DMS 273 (cell line): ENCODE measurements around the gene CDO1.
"Not testable (repeated sequence)": the region's sequence is repeated elsewhere in the genome, so short reads cannot be mapped to it uniquely, and the experiment has no call there.

Experiments used
- DNase-seq: peaks from one replicate; lab custom pipeline; 2025; ENCODE audit not compliant: unreplicated experiment; lab: John Stamatoyannopoulos, UW

CDO1 gene

DNA sequence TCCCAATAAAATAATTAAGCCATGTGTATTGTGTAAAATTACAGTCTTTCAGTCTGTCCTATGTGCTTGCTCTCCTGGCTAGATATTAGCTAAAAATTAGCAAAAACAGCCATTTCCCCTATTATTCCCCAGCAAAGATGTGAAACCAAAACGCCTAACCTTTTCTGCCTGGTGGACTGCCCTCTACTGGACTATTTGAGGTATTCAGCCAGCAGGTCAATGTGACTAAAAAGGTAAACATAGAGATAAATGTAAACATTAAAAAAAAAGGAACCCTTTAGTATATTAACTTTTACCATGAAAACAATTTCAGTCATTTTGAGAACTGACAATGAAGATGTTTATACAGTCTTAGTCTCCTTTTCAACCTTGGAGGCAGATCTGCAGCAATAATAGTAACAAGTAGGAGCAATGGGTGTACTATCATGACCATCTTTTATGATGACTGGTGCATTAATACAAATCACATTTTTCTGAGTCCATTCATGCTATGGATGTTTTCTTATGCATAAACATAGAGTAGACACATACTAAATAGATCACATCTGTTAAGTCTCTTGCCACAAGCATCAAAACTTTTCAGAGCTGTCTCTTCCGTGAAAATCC lies 14.8 kb upstream of the CDO1 start:
- DNase-seq, result peak; percentile 55

DNA sequence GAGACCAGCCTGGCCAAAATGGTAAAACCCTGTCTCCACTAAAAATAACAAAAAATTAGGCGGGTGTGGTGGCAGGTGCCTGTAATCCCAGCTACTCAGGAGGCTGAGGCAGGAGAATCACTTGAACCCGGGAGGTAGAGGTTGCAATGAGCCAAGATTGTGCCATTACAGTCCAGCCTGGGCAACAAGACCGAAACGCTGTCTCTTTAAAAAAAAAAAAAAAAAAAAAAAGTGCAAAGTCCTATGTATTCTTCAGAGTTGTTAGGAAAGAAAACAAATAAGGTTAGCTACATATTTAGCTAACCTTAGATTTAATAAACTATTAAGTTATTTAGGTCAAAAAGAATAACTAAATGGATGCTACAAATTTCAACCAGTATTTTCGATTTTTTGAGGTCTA lies 13.5 kb upstream of the CDO1 start:
- DNase-seq, result no peak

DNA sequence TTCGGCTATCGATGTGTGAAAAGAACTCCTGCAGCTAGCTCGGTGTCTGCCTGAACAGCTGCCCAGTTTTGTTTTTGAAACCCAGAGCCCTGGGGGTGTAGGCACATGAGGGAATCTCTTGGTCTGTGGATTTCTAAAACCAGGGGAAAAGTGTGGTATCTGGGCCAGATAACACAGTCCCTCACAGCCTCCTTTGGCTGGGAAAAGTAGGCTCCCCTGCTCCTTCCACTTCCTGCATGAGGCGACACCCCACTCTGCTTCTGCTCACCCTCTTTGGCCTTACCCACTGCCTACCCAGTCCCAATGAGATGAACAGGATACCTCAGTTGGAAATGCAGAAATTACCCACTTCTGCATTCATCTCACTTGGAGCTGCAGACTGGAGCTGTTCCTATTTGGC lies 9.5 kb upstream of the CDO1 start:
- DNase-seq, result no peak

DNA sequence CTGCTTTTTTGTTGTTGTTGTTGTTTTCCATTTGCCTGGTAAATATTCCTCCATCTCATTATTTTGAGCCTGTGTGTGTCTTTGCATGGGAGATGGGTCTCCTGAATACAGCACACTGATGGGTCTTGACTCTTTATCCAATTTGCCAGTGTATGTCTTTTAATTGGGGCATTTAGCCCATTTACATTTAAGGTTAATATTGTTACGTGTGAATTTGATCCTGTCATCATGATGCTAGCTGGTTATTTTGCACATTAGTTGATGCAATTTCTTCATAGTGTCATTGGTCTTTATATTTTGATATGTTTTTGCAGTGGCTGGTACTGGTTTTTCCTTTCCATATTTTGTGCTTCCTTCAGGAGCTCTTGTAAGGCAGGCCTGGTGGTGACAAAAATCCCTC lies 8.5 kb upstream of the CDO1 start:
- not testable (repeated sequence) for DNase-seq

DNA sequence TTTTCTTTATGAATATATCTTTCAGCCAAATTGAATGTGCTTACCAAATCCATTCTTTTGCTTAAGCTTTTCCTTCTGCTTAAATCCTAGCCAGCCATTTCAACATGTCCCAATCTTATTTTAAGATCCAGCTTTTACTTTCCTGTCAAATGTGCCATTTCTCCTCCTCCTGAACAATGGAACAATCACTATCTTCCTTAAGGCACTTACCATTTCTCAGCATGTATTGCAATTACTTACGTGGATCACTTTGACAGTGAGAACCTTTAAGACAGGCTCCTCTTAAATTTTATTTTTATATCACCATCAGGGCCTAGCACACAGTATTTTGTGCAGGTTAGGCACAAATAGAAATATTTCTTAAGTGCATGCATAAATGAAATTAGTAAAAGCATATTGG lies 4.4 kb upstream of the CDO1 start:
- DNase-seq, result no peak

DNA sequence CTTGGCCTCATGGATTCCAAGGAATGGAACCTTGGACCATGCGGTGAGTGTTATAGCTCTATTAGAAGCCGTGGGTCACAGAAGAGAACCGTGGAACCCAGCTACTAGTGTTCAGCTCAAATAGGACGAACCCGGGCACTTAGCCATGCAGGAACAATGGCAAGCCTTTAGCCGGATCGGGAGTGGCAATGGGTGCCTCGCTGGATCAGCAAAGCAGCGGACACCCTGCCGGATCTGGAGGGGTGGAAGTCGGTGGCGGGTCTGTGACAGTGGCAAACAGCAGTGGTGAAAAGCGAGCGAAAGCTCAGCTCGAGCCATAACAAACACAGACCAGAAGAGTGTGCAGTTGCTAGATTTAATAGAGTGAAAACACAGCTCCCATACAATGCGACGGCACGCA lies 2.4 kb upstream of the CDO1 start:
- DNase-seq, result no peak

DNA sequence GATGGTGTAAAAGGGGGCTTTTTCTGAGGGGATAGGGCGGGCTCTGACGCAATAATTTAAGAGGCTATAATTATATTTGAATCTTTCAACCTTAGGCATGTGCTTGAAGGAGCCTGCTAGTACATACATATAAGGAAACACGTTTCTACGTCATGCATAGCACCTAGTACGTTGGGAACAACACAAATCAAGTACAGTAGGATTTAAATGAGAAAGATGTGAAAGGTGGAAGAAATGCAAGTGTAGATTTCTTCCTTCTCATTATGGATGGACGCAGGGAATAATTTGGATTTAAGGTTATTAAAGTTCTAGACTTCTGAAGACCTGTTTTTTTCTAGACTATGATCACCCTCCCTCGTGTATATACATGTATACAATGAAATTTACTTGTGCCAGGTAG lies 927 bp upstream of the CDO1 start:
- DNase-seq, result no peak

DNA sequence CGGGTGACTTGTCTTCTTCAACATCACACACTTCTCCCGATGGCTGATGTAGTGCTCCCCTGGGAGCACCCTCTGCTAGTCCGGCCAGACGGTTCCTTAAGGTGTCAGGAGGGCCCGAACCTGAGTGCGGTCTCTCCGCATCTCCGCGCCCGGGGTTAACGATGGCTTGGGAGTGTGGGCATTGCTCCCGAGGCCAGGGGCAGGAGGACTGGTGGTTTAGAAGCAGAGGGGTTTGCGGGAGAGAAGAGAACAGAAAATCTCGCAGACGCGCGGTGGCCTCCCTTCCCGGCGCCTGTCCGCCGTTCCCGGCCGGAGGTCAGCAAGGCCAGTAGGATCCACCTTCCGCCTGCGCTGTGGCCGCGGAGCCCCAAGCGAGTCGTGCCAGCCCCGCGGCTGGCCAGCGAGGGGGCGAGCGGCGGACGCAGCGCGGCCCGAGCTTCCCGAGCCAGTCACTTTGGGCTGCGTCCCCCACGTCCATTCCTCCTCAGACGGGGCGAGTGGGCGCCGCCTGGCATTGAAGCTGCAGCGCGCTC lies 700 bp downstream of the CDO1 start:
- DNase-seq, result peak; percentile 42

DNA sequence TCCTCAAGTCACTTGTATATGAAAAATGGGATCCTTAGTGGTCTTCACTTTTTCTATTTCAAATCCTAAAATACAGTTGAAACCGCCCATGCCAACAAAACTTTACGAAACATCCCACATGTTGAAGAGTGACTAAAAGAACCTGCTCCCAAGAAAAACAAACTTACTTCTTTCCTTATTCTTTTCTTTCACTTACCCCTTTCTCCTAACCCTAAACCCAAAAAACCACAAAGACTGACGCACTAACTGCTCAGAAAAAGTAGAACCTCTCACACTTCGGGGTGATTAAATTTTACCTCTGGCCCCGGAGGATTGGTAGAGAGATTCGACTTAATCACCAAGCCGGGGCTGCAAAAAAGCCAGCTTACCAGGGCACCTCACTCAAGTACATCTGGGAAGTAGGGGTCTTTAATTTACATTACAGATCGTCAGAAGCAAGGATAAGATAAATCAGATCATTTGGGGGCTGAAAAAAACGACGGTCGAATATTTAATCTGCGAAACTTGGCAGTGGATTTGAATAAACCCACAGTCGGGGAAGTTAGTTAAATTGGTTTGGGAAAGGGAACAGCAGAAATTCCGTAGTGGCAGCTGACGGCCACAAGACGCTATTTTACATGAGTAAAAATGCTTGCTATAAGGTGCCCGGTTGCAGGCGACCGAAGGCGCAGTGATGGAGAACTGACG lies 1.3 kb downstream of the CDO1 start:
- no peak for DNase-seq

DNA sequence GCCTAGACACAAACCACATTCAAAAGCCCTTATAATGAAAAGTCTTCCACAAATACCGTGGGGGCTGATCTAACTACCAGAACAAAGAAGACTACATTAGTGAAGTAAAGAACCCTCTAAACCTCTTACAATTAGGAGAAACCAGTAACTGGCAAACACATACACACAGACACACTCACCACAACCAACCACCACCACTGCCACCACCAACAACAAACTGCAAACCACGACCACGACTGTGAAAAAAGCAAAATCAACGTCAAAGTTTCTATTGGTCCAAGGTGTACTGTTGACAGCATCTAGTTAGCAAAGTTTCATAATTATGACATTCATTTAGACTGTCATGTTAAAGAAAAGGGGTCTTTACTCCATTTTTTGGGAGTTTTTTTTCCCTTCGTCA lies 2.7 kb downstream of the CDO1 start:
- no peak for DNase-seq

DNA sequence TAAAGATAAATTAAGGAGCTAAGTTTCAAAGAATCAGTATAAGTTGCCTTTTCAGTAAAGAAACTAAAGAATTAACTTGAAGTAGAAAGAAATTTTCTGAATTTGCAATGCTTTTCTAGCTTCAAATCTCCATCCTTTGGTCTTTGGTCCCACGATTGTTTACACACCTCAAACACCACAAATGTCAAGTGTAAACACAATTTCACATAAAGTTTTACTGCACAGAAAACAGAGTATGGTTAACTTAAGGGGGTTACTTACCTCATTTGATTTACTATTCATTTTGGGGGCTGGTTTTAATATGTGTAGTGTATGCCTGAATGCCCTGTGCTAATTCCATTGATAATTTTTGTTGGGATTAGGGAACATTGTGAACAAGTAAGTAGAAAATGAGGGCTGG lies 4.1 kb downstream of the CDO1 start:
- no peak for DNase-seq

DNA sequence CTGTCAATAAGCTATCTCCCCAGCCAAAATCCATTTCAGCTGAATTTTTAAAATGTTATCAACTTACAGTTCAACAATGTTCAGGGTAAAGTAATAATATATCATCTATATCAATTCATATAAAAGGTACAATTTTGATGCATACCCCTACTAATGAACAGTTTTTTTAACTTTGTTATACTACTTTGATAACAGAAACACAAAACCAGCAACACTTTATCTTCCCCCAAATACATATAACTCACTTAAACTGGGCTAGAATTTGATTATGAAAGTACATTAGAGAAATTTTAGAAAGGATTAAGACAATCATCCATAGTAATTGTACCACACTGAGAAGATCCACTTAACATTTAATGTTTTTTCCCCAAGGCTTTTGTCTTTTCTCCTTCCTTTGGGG lies 5.1 kb downstream of the CDO1 start:
- no peak for DNase-seq

DNA sequence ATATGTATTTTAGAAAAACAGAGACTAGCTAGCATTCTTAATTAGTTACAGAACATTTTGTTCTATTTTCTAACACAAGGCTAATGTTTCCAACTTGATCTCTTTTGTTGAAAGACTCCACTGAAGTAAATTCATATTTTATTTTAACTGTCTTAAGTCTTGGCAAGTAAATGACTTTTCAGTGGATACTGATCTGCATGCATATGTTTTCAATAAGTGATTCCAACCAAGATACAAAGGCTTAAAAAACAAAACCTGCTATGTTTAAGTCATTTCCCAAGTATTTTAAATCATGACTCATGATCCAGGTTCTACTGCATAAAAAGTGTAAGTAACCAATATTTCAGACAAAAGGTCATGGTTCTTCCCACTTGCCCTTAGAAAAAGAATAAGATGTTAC lies 5.7 kb downstream of the CDO1 start:
- no peak for DNase-seq

DNA sequence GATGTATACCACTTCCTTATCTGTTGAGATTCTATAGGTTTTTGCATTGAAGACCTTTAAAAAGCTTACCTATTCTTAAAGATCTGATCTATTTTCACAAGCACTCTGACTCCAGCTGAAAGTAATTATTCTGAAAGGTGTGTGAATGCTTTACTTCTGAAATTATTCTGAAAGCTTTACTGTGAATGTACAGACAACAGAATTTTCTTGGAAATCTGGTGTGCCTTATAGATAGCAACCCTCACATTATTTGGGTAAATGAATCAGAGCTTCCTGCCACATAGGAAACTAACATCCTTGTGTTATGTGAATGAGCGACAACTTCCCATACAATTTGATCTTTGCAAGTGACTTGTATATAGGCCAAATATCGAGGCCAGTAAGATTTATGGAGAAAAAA lies 6.5 kb downstream of the CDO1 start:
- no peak for DNase-seq

DNA sequence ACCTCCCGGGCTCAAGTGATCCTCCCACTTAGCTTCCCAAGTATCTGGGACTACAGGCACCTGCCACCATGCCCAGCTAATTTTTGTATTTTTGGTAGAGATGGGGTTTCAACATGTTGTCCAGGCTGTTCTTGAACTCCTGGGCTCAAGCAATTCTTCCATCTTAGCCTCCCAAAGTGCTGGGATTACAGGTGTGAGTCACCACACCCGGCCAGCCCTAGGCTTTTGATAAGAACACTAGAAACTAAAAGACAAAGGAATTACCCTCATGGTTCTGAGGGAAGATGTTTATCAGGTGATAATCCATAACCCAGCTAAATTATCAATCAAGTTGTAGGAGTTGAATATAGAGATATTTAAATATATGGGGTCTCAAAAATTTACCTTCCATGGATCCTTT lies 8.4 kb downstream of the CDO1 start:
- DNase-seq, result not testable (repeated sequence)

DNA sequence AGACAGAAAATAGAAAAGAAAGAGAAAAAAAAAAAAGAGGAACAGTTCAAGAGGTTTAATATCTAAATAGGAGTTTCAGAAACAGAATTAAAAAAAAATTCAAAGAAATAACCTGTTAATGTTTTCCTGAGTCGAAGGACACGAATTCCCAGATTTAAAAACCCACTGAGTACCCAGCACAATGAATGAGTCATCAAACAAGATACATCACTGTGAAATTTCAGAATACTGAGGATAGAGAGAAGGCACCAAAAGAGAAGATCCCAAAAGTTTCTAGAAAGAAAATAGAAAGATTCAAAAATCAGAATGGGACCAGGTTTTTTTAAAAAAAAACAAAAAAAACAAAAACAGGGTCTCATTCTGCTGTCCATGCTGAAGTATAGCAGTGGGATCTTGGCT lies 8.8 kb downstream of the CDO1 start:
- no peak for DNase-seq

DNA sequence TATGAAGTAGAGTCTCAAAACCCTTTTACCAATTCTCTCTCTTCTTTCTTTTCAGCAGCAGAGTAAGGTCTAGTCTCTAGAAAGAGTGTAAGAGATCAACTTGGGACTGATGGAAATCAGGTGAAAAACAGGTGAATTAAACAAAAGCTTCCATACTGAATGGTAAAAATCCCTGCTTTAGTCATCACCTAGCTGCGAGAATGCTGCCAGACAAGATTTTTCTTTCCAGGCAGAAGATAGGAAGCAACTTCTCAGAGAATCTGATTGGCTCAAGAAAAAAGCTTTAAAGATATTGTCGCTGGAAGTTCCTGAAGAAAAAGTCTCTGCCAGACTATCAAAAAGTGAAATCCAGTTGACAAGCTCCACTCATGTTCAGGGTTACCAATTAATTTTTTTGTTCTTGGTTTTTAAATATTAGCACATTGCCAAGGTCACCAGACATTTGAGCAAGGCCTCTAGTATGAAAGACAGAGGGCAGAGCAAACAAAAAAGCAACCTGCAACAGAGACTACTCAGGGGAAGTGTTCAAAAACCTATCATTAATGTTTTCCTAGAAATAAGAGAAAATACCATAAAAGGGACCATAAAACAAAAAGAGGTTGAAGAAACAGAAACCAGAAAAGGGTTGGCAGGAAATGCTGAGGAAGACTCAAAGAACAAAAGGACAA lies 9.3 kb downstream of the CDO1 start:
- DNase-seq, result no peak

DNA sequence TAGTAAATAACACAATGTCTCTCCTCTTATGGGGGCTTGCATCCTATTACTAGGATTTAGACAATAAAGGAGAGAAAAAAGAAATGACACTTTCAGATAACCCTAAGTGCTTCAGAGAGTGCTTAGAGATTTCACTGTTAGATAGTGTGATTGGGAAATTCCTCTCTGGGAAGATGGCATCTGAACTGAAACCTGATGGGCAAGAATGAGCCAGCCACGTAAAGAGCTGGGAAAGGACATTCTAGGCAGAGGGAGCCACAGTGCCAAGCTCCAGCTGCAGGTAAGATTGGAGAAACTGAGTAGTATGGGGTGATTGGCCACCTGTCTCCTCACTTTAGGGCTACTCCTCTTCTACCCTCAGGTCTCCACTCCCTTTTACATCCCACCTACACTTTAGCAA lies 14.5 kb downstream of the CDO1 start:
- no peak for DNase-seq

DNA sequence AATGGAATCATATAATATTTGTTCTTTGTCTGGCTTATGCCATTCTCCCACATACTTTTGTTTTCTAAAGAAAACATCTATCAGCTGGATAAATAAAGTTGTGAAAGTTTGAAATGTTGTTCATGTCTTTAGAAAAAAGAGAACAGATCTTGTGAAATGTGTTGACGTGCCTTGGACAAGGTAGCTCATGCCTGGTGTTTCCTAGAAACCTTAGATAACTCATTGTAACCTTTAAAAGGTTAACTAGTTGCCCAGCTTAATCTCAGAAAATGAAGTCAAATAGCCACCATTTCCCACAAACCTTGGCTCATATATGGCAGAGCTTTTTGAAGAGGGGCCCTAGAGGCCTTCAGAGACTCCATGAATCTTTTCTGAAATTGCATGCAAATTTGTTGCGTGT lies 15.3 kb downstream of the CDO1 start:
- DNase-seq, result no peak

DNA sequence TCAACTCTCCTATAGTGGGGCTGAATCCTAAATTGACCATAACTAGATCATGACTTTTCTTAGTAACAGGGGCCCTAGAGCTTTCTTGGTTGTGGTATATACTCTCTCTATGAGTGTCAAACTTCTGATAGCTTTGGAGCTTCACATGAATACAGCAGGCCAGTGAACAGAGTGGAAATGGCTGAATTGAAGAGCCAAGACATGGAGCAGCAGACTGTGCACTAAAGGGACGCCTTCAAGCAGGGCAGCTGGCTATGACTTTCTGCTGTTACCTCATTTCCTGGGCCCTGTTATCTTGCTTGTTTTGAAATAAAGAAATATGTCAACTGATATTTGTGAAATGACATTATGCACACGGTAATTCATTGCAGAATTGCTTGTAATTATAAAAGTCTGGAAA lies 16.4 kb downstream of the CDO1 start:
- no peak for DNase-seq

DNA sequence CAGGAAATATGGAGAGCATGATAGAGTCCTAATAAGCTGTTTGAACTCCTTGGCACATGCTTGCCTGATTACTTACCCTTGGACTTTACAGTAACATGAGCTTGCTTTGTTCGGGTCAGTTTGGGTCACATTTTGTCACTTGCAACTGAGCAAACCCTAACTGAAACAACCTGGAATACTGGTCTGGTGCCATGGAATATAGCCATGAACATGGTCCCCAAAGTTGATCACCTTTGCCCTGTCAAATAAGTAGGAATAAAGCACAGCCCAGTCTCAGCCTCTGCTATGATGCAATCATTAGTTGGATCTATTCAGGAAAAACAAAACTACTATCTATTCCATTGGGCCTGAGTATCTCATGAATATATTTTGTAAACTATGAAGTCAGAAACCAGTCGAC lies 18.2 kb downstream of the CDO1 start:
- no peak for DNase-seq

DNA sequence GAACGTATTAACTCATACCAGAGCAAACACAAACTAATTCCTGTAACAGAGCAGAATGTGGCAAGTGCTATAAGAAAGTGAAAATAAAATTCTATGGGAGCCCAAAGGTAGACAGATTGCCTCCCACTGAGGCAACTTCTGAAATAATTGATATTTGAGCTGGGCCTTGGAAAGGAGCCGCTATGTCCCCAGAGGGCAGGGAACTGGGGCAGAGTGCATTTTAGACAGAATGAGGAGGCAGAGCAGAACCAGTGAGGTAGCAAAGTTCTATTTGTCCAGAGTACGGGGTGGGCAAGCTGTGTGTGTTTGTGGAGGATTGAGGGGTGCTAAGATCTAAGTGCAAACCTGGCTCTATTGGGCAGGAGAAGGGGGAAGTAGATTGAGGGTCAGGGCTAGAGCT lies 19.8 kb downstream of the CDO1 start:
- peak; percentile 16 for DNase-seq
